Inflammatory macrophage treated with lipopolysaccharide for 1 hour (primary cell): ENCODE data around the gene MEN1.
A peak's percentile ranks its signal among the peaks of the same experiment; 100 is the strongest.

ENCODE experiments used
- DNase-seq, 2 donors: peaks; one replicate each; pipeline ENCODE4 v3.0.0-alpha.2; 2020 to 2022

The MEN1 gene

GRCh38 chr11:64845129-64845775, 34.9 kb upstream of the MEN1 start:
- no peak for DNase-seq

- DNase-seq: peak; percentile 52 to 66
These were observed 34.2 kb upstream of the MEN1 start, which contains the start of gene CDC42BPG for GRCh38 chr11:64844330-64845128. Gene CDC42BPG (minus strand): TSS chr11:64844653. CDS start chr11:64844569, 84 bp downstream.

- no peak for DNase-seq
These were observed 33.5 kb upstream of the MEN1 start for GRCh38 chr11:64843686-64844329.

GRCh38 chr11:64842851-64843685, 32.7 kb upstream of the MEN1 start:
- no peak for DNase-seq

- no peak for DNase-seq
These were observed 32.0 kb upstream of the MEN1 start for GRCh38 chr11:64842366-64842759.

GRCh38 chr11:64841592-64842365, 31.4 kb upstream of the MEN1 start:
- DNase-seq: no peak

- no peak for DNase-seq
These were observed 29.8 kb upstream of the MEN1 start for GRCh38 chr11:64839887-64840782.

GRCh38 chr11:64839335-64839734, 29.0 kb upstream of the MEN1 start:
- DNase-seq: no peak

GRCh38 chr11:64838600-64839334, 28.4 kb upstream of the MEN1 start:
- no peak for DNase-seq

GRCh38 chr11:64837887-64838351, 27.6 kb upstream of the MEN1 start:
- no peak for DNase-seq

GRCh38 chr11:64836448-64837072, 26.2 kb upstream of the MEN1 start:
- no peak for DNase-seq

- DNase-seq: no peak
These were observed 25.5 kb upstream of the MEN1 start for GRCh38 chr11:64835616-64836447.

GRCh38 chr11:64834723-64835615, 24.6 kb upstream of the MEN1 start:
- no peak for DNase-seq

GRCh38 chr11:64834031-64834722, 23.8 kb upstream of the MEN1 start:
- no peak for DNase-seq

GRCh38 chr11:64833509-64833908, 23.2 kb upstream of the MEN1 start:
- no peak for DNase-seq

GRCh38 chr11:64833198-64833502, 22.8 kb upstream of the MEN1 start:
- no peak for DNase-seq
